Panc1 (cell line): ENCODE data around the gene ACAT2.

ENCODE experiments used
- CTCF ChIP-seq: fragments of 450-650 bp; IDR thresholded peaks from 2 replicates; pipeline ENCODE4 v1.5.1; 2017; ENCODE audit warnings: mild to moderate bottlenecking
- POLR2AphosphoS5 ChIP-seq: IDR thresholded peaks from 2 replicates; pipeline ENCODE4 v1.6.1; 2012; ENCODE audit warnings: mild to moderate bottlenecking, low read depth, low read length, moderate library complexity

- no peak for TF ChIP-seq CTCF
- TF ChIP-seq POLR2AphosphoS5 = no peak
Measured at GRCh38 chr6:159821726-159822125, 59.9 kb downstream of the ACAT2 start.
